ENCODE data around the gene TTYH2. TPM values are rescaled to one million over a fixed set of nuclear protein-coding genes. Genes with fewer than 3 reads are reported as not detected.
"Not testable (repeated sequence)": the region's sequence is repeated elsewhere in the genome, so short reads cannot be mapped to it uniquely, and the experiment has no call there.

TTYH2 gene
- total RNA-seq, 1 experiment from 2014 or later = 4.5 TPM

- no peak for TF ChIP-seq SP1 (CRISPR knock-in tag; conservative IDR thresholded peaks at IDR 0.05)
- no peak for TF ChIP-seq GTF2I (CRISPR knock-in tag; conservative IDR thresholded peaks at IDR 0.05)
- TF ChIP-seq ZNF416 (CRISPR knock-in tag; IDR thresholded peaks at IDR 0.05) = no peak
- TF ChIP-seq TP53 (CRISPR knock-in tag; IDR thresholded peaks at IDR 0.05) = no peak
- no peak for TF ChIP-seq TEAD4 (CRISPR knock-in tag; IDR thresholded peaks at IDR 0.05)
- no peak for TF ChIP-seq ESRRA (CRISPR knock-in tag; IDR thresholded peaks at IDR 0.05; ENCODE audit: borderline replicate concordance)
- TF ChIP-seq ATF6 (CRISPR knock-in tag; IDR thresholded peaks at IDR 0.05) = no peak
- DNase-seq (ENCODE audit: low spot score) (no peak), ATAC-seq (no peak)
- H3K4me1 Mint-ChIP-seq = peaks cover 17% of the 10 kb centered on the region
- H3K4me3 Mint-ChIP-seq = no peak overlapping the region
- no peaks in the 10 kb centered on the region for H3K36me3 Mint-ChIP-seq
- H3K27me3 Mint-ChIP-seq (ENCODE audit: low read depth) = peaks cover 31% of the 10 kb centered on the region
- CTCF ChIA-PET = interaction anchor here (1.0 to 2.0 kb wide), 2 partner anchors 19 to 90 kb away, joined by 4 to 5 read pairs; no protein-coding TSS in a partner anchor
- POLR2A ChIA-PET = no interaction called here
- no peaks in the 10 kb centered on the region for H3K9me3 Mint-ChIP-seq
- no peak overlapping the region for H3K27ac Mint-ChIP-seq
These were observed 64.6 kb downstream of the TTYH2 start for GRCh38 chr17:74277935-74278334.

DNA sequence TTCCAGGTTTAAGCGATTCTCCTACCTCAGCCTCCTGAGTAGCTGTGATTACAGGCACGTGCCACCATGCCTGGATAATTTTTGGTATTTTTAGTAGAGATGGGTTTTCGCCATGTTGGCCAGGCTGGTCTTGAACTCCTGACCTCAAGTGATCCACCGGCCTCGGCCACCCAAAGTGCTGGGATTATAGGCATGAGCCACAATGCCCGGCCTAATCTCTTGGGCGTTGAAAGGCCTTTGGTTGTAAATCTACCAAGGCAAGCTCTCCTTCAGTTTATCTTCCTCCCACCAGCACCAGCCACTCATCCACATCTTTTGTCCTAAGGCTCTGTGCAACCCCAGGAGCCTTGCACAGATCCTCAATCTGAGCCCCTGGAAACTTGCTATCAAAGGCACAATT, 66.2 kb downstream of the TTYH2 start:
- DNase-seq (ENCODE audit: low spot score); H3K36me3 Mint-ChIP-seq; H3K4me1 Mint-ChIP-seq; ATAC-seq; POLR2A ChIA-PET; H3K9me3 Mint-ChIP-seq; CTCF ChIA-PET; H3K4me3 Mint-ChIP-seq: not testable (repeated sequence)
- Mint-ChIP-seq H3K27me3 (ENCODE audit: low read depth) (peaks cover 14% of the 10 kb centered on the region), H3K27ac (peak overlapping the region; percentile 27; the same call in 1 of the 2 replicates)

DNA sequence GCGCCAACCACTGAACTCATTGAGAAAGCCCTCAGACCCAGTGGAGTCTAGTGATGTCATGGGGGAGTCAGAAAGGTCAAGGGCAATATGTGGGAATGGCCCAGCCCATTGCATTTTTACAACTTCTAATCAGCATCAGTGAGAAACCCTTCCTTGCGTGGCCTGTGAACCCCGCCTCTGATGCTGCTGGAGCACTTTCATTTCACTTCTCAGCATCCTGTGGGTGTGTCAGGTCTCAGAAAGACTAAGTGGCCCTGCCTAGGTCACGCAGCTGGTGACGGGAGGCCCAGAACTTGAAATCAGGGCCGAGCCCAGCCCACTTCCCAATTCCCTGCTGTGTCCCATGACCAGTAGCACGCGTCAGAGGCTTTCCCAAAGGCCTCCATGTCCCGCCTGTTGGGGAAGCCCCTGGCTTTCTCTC, 66.7 kb downstream of the TTYH2 start:
- POLR2A ChIA-PET = no interaction called here

GRCh38 chr17:74281799-74282198, 68.4 kb downstream of the TTYH2 start:
- Mint-ChIP-seq H3K36me3 (no peaks in the 10 kb centered on the region), H3K27me3 (ENCODE audit: low read depth) (no peaks in the 10 kb centered on the region; the same call in 1 of the 2 replicates), H3K9me3 (no peaks in the 10 kb centered on the region), H3K4me1 (peaks cover 7% of the 10 kb centered on the region; the same call in 1 of the 2 replicates), H3K4me3 (no peak overlapping the region), H3K27ac (no peak overlapping the region)
- DNase-seq (ENCODE audit: low spot score) (no peak), ATAC-seq (no peak)
- CTCF ChIA-PET = interaction anchor here (1.9 kb wide), 1 partner anchor 82 kb away, joined by 7 read pairs; no protein-coding TSS in a partner anchor
- POLR2A ChIA-PET = no interaction called here
- TF ChIP-seq FOXJ3 (CRISPR knock-in tag; IDR thresholded peaks at IDR 0.05; ENCODE audit: borderline replicate concordance) = no peak
- TF ChIP-seq, protein P1, sequence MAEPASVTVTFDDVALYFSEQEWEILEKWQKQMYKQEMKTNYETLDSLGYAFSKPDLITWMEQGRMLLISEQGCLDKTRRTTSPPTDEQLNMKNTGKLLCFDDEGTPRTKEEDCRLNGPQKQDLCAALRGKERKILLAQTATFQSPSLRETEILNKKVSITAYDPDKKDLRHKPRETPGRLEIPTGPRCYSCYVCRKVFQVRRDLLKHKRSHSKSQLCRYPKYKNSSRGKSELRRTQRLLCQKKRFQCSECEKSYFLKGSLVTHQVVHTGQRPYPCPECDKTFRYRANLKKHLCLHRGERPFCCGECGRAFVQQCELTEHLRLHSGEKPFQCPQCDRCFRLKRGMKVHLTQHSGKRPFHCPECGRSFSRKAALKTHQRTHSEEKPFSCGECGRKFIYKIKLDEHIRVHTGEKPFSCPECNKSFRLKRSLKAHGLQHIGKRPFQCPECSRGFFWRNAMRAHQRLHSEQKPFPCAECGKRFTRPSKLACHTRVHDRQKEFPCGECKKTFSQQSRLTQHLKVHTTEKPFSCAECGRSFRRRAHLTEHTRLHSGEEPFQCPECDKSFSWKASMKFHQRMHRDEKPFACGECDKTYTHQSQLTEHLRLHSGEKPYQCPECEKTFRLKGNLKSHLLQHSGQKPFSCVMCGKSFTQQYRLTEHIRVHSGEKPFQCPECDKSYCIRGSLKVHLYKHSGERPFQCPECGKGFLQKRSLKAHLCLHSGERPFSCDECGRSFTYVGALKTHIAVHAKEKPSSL (CRISPR knock-in tag; conservative IDR thresholded peaks at IDR 0.05) = no peak
- TF ChIP-seq NR3C1 (CRISPR knock-in tag; conservative IDR thresholded peaks at IDR 0.05; ENCODE audit: low read depth) = no peak
- no peak for TF ChIP-seq IRF1 (CRISPR knock-in tag; IDR thresholded peaks at IDR 0.05)
- TF ChIP-seq SP1 (CRISPR knock-in tag; conservative IDR thresholded peaks at IDR 0.05) = no peak
- TF ChIP-seq ATF3 (CRISPR knock-in tag; conservative IDR thresholded peaks at IDR 0.05) = no peak
- no peak for TF ChIP-seq ZNF396 (CRISPR knock-in tag; IDR thresholded peaks at IDR 0.05; ENCODE audit: borderline replicate concordance)
- no peak for TF ChIP-seq TP53 (CRISPR knock-in tag; IDR thresholded peaks at IDR 0.05)
- TF ChIP-seq ZBTB21 (CRISPR knock-in tag; IDR thresholded peaks at IDR 0.05; ENCODE audit: borderline replicate concordance) = no peak
- no peak for TF ChIP-seq ZNF671 (CRISPR knock-in tag; IDR thresholded peaks at IDR 0.05)
- no peak for TF ChIP-seq ATF1 (CRISPR knock-in tag; IDR thresholded peaks at IDR 0.05)
- TF ChIP-seq, protein P2, sequence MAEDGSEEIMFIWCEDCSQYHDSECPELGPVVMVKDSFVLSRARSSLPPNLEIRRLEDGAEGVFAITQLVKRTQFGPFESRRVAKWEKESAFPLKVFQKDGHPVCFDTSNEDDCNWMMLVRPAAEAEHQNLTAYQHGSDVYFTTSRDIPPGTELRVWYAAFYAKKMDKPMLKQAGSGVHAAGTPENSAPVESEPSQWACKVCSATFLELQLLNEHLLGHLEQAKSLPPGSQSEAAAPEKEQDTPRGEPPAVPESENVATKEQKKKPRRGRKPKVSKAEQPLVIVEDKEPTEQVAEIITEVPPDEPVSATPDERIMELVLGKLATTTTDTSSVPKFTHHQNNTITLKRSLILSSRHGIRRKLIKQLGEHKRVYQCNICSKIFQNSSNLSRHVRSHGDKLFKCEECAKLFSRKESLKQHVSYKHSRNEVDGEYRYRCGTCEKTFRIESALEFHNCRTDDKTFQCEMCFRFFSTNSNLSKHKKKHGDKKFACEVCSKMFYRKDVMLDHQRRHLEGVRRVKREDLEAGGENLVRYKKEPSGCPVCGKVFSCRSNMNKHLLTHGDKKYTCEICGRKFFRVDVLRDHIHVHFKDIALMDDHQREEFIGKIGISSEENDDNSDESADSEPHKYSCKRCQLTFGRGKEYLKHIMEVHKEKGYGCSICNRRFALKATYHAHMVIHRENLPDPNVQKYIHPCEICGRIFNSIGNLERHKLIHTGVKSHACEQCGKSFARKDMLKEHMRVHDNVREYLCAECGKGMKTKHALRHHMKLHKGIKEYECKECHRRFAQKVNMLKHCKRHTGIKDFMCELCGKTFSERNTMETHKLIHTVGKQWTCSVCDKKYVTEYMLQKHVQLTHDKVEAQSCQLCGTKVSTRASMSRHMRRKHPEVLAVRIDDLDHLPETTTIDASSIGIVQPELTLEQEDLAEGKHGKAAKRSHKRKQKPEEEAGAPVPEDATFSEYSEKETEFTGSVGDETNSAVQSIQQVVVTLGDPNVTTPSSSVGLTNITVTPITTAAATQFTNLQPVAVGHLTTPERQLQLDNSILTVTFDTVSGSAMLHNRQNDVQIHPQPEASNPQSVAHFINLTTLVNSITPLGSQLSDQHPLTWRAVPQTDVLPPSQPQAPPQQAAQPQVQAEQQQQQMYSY (CRISPR knock-in tag; IDR thresholded peaks at IDR 0.05) = no peak
- TF ChIP-seq CREB1 (CRISPR knock-in tag; IDR thresholded peaks at IDR 0.05) = no peak

More for the DNA sequence above, 66.7 kb downstream of the TTYH2 start:
- H3K4me3 Mint-ChIP-seq = no peak overlapping the region
- ATAC-seq = no peak
- H3K9me3 Mint-ChIP-seq = no peaks in the 10 kb centered on the region
- peaks cover 4% of the 10 kb centered on the region; the same call in 1 of the 2 replicates for H3K4me1 Mint-ChIP-seq
- peaks cover 9% of the 10 kb centered on the region for H3K27me3 Mint-ChIP-seq (ENCODE audit: low read depth)
- peak overlapping the region; percentile 27; the same call in 1 of the 2 replicates for H3K27ac Mint-ChIP-seq
- CTCF ChIA-PET = no interaction called here
- no peak for TF ChIP-seq USF1 (CRISPR knock-in tag; IDR thresholded peaks at IDR 0.05)
- no peaks in the 10 kb centered on the region for H3K36me3 Mint-ChIP-seq
- no peak for DNase-seq (ENCODE audit: low spot score)

Measured in WTC11 (cell line).